CD1c-positive myeloid dendritic cell (primary cell): Measurements from ENCODE around the gene SCGB1D1.

ENCODE experiments used
- DNase-seq: peaks from one replicate; pipeline ENCODE4 v3.0.0-alpha.2; 2016; ENCODE audit errors: extremely low spot score

Gene SCGB1D1

DNA sequence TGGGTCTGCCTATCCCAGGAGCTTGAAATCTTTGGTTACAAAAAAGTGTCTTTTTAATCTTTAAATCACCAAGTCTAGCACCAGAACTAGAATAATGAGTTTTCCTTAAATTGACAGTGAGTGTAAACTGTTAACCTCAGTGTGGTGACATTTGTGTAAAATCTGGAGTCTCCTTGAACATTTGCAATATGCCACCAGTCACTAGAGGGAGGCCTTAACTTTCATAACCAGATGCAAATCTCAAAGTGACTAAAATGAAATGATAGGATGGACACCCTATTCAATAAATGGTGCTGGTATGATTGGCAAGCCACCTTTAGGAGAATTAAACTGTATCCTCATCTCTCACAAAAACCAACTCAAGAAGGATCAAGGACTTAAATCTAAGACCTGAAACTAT, 43.7 kb downstream of the SCGB1D1 start:
- no peak for DNase-seq

- DNase-seq: no peak
These were observed 46.2 kb downstream of the SCGB1D1 start for GRCh38 chr11:62236187-62236586.

- no peak for DNase-seq
These were observed 47.5 kb downstream of the SCGB1D1 start for GRCh38 chr11:62237499-62237898.

GRCh38 chr11:62238151-62238550, 48.1 kb downstream of the SCGB1D1 start:
- no peak for DNase-seq

GRCh38 chr11:62241095-62241494, 51.1 kb downstream of the SCGB1D1 start:
- DNase-seq: no peak

DNA sequence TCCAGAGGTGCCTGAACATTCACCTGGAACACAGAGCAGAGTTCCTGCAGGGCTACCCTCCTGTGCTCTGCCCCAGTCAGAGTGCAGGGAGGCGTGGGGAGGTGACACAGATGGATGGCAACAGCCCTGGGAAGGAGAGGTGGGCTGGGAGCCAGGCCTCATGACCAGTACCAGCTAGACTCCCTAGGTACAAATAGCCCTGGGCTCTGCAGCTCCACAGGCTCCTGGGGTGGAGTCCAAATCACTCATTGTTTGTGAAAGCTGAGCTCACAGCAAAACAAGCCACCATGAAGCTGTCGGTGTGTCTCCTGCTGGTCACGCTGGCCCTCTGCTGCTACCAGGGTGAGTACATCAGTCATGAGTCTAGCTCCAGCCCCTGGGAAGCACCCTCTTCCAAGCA, 52.0 kb downstream of the SCGB1D1 start, which contains the start of gene SCGB1D2:
SCGB1D2 (plus strand) TSS at position 219 of the 400 bp plus-strand sequence; CDS start at position 288, 69 bp downstream.
- no peak for DNase-seq
